Stimulated activated CD8-positive, alpha-beta memory T cell treated with anti-CD3 and anti-CD28 coated beads, Interleukin-12 subunit alpha, Interleukin-12 subunit beta, amount 100 ng/mL, for 1 hour (primary cell): ENCODE results near the gene ACTL9.

ENCODE experiments used
- DNase-seq: peaks from one replicate; pipeline ENCODE4 v3.0.0-alpha.2; 2020; ENCODE audit warnings: low read depth

Gene ACTL9

DNA sequence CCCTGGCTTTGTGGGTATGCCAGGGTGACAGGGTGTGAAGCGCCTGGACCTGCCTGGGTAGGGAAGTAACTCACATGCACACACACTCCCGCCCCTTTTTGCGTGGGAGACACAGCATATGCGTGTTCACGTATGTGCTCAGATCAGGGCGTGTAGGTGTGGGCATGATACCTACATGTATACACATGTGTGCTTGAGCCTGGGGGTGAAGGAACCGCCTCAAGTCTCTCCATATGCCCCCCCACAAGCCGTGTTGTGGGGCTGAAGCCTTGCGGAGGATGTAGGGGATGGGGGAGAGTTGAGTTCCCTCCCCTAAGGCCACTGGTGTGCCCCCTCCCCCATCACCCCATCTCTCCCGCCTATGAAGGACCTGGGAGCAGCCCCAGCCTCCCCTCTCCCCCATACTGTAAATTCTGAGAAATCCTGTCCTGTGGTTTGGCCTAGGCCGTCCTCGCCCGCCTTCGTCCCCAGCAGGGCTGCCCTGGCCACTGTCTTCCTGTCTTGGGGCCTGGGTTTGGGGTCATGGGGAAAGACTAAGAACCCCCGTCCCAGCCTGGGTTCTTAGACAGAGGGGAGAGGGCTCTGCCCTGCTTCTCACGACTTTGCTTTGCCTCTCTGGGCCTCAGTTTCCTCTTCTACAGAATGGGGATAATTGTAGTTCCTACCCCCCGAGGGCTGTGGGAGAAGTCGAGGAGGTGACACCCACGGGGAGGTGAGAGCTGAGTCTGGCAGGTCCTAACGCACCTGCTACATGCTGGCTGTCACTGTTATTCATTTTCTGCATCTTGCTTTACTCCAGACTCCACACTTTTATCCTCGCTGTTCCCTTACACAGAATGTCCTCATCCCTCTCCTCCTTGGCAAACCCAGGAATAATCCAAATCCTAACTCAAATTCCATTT lies 14.3 kb downstream of the ACTL9 start:
- DNase-seq, result no peak

DNA sequence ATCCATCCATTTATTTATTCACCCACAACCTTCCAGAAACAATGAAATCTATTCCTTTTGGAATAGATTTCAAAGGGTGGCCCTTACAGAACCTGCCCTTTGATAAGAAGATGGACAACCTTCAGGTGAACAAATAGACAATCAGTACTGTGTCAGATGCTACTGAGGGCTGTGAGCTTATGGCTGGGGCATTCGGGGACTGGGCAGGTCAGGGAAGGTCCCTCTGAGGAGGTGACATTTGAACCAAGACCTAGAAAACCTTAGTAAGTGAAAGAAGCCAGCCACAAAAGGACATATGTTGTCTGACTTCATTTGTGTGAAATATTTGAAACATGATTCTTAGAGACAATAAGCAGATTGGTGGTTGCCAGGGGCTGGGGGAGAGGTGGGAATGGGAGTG lies 15.7 kb downstream of the ACTL9 start:
- DNase-seq, result no peak

DNA sequence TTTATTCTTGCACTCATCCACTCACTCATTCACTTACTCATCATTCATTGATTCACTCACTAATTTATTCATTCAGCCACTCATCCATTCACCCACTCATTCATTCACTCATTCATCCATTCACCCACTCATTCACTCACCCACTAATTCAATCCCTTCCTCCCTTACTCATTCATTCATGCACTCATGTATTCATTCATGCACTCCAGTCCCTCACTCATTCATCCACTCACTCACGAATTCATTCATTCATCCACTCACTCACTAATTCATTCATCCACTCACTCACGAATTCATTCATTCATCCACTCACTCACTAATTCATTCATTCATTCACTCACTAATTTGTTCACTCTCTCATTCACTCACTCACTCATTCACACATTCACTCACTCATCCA lies 16.1 kb downstream of the ACTL9 start:
- no peak for DNase-seq

DNA sequence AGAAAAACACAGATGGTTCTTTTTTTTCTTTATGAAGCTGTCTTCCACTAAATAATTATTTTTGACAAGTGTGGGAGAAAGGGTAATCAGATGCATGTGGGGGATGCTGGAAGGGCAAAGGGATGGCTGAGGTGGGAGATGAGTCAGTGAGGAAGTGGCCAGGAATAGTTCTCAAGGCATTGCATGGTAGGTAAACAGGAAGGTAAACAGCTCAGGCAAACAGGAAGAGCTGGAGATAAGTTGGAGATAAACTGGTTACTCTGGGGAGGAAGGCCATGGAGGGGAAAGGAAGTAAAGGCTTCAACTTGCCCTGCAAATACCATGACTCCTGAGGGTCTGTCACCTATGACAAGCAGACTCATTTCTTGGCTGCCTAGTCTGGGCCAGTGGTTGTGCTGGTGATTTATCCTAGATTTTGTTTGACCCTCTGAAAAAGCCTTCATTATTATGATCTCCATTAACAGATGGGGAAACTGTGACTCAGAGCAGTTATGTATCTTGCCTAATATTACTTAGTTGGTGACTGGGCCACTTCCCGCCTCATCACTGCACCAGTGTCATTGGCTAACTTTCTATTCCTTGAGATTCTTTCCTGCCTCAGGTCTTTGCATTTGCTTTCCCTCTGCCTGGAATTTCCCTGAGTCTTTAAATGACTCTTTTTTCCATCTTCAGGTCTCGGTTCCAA lies 17.1 kb downstream of the ACTL9 start:
- no peak for DNase-seq

DNA sequence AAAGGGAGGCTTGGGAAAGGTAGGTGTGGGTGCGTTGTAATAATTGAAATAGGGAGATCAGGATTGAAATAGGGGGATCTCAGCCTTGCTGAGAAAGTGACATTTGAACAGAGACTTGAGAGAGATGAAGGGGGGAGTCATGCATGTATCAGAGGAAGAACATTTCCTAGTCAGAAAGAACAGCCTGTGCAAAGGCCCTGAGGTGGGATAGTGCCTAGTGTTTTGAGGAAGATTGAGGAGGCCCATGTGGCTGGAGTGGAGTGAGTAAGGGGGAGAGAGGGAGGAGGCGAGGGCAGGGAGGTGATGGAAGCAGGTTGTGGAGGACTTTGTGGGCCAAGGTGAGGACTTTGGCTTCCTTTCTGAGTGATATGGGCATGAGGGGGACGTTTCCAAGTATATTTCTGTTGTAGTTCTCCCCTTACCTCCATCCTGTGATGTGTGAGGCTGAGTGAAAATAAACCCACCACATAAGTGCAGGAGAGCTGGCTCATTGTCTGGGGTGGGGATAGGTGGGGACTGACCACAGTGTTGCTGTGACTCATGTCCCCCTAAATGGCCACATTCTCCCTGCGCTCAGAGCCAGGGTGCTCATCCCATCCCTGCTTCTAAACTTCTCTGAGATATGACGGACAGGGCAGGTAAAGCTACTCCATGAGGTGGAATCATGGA lies 17.8 kb downstream of the ACTL9 start:
- DNase-seq, result no peak

DNA sequence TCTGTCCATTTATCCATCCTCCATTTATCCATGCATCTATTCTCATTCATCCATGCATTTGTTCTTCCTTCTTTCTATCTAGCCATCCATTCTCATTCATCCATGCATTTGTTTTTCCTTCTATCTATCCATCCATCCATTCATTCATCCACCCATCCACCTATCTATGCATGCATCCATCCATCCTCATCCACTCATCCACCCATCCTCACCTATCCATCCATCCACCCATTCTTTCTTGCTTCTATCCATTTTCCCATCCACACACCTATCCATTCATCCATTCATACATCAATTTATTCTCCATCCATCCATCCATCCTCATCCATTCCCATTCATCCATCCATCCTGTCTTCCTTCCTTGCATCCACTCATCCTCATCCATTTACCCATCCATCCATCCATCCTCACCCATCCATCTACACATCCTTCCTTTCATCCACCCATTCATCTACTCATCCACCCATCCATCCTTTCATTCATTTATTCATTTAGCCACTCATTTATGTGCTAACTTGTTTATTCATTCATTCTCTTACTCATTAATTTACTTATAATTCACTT lies 20.3 kb downstream of the ACTL9 start:
- DNase-seq, result no peak

DNA sequence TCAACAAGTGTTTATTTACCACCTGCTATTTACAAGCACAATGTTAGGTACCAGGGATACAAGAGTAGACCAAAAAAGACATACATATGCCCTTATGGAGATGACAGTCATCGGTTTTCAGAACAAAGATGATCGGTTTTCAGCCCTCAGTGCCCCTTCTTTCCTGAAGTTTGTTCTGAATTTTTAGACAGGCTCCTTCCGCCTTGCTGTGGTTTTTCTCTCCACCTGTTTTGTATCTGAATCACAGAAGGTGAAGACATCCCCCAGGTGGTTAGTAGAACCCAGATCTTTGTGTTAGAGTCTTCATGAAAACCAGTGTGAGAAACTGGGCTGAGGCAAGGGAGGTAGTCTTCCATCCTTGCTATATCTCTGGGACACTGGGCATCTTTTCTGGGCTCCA lies 23.5 kb downstream of the ACTL9 start:
- DNase-seq, result no peak

DNA sequence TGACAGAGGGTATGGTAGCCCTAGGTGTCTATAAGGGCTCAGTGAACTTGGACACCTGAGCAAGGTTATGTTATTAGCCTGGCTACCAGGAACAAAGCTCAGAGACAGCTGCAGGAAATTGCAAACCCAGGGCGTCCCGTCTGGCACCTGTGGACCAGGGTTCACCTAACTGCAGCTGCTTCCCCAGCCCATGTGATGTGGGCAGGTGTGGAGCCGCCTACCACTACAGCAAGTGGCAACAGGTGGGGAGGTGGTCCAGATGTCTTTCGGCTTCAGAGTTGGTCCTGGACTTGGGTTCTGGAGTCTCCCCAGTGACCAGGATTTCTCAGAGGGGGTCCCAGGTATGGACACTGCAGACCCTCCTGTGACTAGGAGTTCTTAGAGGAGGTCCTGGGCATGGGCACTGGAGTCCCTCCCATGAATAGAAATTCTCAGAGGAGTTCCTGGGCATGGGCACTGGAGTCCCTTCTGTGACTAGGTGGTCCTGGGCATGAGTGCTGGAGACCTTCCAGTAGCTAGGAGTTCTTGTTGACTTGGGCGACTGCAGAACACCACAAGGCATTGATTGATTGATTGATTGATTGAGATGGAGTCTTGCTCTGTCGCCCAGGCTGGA lies 25.2 kb downstream of the ACTL9 start:
- DNase-seq, result no peak

DNA sequence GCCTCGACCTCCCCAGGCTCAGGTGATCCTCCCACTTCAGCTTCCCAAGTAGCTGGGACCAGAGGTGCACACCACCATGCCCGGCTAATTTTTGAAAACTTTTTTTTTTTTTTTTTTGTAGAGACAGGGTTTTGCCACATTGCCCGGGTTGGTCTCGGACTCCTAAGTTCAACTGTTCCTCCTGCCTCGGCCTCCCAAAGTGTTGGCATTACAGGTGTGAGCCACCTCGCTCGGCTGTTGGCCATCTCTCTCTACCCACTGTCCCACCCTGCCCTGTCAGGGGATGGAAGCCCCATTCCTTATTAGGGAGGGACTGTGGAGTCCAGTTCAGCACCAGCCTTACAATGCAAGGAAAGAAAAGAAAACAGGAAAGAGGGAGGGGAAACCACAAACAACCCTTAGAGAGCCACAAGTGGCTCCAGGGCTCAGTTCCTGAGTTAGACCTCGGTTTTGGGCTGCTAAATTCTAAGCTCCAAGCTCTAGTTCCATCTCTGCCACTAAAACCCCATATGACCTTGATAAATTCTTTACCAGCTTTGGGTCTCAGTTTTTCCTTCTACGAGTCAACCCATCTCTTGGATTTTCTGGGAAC lies 31.7 kb downstream of the ACTL9 start:
- DNase-seq, result no peak

DNA sequence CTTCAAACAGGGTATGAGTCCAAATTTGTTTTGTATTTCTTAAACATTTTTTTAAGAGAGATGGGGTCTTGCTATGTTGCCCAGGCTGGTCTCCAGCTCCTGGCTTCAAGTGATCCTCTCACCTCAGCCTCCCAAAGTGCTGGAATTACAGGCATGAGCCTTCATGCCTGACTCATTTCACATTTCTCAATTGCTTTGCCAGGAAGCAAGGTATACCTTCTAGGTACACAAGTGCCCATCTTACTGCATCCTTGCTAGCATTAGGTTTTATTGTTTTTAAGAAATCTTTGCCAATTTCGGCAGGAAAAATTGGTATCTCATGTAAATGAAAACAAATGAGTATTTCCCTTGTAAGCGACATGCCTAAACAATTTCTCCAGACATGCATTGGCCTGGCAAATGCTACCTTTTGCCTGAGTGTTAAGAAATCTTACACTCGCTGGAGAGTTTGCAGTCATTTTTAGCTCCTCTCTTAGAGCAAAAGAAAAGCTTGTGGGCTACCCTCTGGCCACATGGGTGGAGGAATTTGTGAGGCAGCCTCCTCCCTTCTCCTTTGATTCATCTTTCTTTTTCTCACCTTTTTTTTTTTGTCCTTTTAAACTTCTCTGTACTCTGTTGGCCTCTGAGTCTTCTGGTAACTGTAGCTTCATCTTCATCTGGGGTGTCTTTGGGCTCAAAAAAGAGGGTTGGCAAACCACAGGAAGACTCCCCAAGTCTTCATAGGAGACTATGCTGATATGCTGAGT lies 33.0 kb downstream of the ACTL9 start:
- DNase-seq, result no peak

DNA sequence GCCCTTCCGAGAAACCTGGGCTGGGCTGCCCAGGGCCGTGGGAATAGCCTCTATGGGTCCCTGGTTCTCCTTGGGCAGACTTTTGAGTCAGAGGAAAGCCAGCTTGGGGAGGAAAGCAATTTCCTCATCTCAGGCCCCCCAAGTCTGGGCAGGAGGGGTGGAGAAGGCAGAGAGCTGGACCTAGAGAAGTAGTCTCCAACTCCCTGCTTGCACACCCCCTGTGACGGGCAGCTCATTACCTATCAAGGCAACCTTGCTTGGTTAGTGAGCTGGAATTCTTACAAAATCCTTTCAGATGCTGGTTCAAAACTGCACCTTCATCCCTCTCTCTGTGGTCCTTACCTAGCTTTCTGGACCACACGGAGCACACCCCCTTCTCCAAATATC lies 33.9 kb downstream of the ACTL9 start:
- DNase-seq, result no peak

DNA sequence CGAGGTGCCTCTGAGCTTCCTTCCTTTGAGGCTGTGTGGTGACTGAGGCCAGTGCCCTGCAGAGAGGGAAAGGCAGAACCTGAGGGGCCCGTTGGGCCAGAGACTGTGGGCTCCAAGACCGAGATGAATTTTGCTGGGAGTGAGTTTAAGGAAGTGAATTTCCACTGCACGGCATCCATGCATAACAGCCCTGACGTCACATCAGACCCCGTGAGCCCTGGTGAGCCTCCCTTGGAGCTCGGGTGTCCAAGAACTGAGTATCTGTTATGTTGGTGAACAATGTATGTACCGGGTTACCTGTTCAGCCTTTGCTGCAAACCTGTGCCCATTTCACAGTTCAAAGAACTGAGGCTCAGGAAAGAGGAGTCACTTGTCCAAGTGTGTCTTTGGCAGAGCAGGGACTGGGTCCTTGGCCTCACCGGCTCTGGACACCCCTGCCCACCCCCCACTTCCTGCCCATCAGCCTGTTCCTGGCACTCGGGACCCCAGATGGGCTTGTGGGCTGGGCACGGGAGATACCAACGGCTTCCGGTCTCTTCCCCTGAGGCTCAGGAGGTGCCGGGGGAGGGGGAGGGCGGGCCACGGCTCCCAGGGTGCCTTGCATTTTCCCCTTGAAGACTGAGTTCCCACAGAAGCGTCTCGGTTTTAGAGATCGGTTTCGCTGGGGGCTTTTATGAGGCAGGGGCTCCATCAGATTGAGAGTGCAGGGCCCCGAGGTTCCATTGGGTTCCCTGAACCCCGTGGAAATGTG lies 34.5 kb downstream of the ACTL9 start:
- DNase-seq, result no peak

DNA sequence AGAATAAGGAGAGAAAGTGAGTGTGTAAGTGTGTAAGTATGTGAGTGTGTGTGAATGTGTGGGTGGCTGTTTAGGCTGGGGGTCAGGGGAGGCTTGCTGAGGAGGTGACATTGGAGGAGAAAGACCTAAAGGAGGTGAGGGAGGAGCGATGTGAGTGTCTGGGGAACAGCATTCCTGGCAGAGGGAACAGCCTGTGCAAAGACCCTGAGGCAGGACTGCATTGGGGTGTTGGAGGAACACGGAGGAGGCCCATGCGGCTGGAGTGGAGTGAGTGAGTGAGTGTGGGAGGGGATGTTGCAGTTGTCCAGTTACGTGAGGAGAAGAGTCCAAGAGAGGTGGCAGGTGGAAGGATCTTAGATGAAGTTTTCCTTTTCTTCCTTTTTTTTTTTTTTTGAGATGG lies 36.3 kb downstream of the ACTL9 start:
- no peak for DNase-seq

DNA sequence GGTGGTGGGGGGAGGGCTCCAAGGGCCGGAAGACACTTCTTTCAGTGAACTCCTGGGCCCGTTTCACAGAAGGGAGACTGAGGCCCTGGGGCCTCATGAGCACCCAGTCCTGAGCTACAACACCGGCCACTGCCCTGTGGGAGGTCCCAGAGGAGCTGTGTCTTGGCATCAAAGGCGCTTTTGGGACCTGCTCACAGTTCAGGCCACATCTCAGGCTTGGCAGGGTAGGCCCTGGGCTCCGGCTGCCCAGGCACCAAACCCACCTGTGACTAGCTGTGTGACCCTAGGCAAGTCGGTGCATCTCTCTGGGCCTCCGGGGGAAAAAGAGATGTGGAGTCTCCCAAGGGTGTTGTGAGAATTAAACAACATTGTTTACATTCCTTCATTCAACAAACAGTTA lies 38.7 kb downstream of the ACTL9 start:
- DNase-seq, result no peak

DNA sequence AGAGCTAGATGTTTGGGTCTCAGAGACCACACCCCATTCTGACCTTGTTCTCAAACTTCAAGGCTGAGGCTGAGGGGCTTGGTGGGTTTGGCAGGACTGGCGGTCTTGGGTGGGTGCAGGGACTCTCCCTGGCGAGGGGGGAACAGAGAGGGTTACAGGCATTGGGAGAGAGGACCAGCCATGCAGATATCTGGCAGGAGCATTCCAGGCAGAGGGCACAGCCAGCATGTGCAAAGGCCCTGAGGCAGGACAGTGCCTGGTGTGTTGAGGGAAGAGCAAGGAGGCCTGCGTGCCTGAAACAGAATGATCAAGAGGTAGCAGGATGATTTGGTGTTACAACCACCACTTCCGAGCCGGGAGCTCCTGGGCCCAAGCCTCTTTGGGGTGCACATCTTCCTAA lies 40.7 kb downstream of the ACTL9 start:
- no peak for DNase-seq

DNA sequence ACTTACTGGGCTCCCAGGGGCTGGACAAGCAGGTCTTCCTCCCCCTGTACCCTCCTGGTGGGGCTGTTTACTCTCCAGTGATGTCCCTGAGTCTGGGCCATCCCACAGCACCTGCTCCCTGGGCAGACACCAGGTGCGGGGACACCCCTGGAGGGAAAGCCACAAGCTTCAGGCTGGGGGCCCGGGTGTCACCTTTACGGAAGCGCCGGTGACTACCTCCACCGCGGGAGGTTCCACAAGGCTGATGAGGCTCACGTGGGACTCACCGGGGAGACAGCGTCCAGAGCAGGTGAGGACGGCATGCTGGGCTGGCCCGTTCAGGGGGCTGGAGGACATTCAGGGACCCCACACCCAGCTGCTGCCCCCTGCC lies 43.3 kb downstream of the ACTL9 start:
- no peak for DNase-seq

DNA sequence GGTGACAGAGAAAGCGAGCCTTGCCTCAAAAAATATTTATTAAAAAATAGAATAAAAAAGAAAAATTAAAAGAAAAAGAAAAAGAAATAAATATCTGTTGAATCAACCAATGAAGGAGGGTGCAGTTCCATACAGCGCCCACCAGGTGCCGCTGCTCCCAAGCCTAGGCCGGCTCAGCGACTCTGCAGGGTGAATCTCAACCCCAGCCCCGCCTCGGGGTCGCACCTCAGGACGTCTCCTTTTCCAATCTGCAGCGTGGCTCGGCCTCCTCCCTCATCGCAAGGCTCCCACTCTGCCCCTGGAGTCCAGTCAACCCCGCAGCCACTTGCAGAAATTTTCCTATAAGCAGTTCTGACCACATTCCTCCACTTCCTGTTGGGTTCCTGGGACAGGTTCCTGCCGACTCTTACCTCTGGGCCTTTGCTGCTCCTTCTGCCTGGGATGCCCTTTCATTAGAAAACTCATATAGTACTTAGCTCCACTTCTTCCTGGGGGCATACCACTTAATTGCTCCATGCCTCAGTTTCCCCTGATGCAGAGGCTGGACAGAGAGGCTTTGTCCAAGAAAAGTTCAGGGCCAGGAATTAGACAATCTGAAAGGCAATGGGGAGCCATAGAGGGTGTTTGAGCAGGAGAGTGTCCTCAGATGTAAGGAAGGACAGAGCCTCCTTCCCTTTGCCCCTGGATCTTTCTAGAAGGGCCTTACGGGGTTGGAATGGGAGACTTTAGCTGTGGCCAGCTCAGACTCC lies 43.8 kb downstream of the ACTL9 start:
- peak; percentile 54 for DNase-seq

DNA sequence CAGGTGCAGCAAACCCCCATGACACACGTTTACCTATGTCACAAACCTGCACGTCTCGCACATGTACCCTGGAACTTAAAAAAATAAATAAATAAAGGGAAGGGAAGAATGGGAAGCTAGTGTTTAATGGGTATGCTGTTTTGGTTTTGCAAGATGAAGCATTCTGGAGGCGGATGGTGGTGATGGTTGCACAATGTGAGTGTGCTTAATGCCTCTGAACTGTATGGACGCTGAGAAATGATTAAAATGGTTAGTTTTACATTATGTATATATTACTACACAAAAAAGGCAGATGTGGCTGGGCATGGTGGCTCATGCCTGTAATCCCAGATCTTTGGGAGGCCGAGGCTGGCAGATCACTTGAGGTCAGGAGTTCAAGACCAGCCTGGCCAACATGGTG lies 50.4 kb downstream of the ACTL9 start:
- no peak for DNase-seq
